Stimulated activated CD4-positive, alpha-beta T cell treated with anti-CD3 and anti-CD28 coated beads, Interleukin-15, amount 100 ng/mL, for 24 hours (primary cell): Measurements from ENCODE around the gene TRAPPC5.
A peak's percentile ranks its signal among the peaks of the same experiment; 100 is the strongest.

Source experiments
- DNase-seq: peaks from one replicate; pipeline ENCODE4 v3.0.0-alpha.2; 2020

Gene TRAPPC5

DNA sequence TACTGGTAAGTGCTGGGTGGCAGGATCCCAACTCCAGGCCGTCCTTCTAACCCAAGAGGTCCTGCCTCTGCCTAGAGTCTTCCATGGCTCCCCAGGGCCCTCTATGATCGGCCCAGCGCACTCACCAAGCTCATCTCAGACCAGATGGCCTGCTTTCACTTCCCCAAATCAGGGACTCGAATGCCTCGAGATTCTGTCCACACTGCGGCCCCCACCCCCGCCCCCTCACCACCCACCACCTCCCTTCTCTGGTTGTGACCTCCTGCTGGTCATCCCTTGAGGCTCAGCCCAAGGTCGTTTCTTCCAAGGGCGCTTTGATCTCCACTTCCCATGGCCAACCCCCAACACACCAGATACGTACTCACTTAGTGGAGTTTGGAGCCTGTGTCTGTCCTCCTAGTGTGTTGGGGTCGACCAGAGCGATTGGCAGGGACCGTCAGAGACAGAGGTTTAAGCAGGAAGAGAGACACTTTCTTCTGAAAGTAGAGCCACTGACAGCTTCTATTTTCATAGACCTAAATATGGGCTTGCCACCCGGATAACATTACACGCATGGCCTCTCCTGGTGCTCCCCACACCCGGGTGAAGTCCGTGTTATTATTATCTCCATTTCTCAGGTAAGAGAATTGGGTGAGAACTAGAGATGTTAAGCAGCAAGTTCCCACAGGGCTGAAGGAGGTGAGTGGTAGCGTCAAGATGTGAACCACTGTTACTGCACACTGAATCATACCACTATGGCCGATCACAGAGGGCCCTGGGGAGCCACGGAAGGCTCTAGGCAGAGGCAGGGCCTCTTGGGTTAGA lies 21.2 kb downstream of the TRAPPC5 start, which contains the start of gene FCER2:
Gene FCER2, minus strand, starts transcription at position 478 of the 804 bp plus-strand sequence. CDS start 2,371 bp downstream, outside the sequence.
- no peak for DNase-seq

DNA sequence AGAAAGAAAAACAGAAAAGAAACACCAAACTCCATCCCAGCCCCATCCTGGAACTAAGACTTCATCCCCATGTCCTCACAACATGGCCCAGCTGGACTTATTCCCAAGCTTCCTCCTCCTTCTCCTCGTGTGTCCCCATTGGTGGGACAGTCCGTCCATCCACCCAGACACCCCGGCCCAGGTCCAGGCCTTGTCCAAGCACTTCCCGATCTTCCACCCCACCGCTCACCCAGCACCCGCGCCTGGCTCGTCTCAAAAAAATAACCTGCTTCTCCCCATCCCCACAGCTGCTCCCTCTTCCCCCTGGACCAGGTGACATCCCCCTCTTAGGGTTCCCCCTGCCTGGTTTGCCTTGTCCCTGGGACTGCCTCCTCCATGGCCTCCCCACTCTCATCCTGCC lies 22.7 kb downstream of the TRAPPC5 start:
- DNase-seq = no peak

DNA sequence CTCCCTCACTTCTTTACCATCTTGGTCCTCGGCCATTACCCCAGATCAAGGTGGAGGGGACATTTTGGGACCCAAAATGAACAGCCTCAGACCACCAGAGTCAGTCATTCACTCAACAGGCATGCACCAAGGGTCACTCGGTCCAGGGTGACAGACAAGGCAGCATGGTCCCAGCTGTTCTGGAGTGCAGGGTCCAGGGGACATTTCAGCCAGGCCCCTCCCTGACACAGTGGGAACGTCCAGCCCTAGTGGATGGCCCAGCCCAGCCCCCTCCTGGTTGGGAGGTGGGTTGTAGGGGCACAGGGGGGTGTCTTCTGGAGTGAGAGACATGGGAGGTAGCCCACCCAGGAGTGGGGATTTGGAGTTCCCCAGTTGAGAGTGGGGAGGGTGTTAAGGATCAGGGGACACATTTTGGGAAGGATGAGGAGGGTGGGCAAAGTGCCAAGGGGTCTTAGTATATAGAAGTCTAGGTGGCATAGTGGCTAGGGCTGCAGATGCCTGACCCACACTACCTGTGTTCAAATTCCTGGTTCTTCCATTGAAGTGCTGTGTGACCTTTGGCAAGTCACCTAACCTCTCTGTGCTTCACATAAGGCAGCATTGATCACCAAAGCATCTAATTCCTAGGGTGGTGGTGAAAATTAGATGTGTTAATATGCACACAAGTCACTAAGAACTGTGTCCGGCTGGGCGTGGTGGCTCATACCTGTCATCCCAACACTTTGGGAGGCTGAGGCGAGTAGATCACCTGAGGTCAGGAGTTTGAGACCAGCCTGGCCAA lies 23.8 kb downstream of the TRAPPC5 start:
- no peak for DNase-seq

DNA sequence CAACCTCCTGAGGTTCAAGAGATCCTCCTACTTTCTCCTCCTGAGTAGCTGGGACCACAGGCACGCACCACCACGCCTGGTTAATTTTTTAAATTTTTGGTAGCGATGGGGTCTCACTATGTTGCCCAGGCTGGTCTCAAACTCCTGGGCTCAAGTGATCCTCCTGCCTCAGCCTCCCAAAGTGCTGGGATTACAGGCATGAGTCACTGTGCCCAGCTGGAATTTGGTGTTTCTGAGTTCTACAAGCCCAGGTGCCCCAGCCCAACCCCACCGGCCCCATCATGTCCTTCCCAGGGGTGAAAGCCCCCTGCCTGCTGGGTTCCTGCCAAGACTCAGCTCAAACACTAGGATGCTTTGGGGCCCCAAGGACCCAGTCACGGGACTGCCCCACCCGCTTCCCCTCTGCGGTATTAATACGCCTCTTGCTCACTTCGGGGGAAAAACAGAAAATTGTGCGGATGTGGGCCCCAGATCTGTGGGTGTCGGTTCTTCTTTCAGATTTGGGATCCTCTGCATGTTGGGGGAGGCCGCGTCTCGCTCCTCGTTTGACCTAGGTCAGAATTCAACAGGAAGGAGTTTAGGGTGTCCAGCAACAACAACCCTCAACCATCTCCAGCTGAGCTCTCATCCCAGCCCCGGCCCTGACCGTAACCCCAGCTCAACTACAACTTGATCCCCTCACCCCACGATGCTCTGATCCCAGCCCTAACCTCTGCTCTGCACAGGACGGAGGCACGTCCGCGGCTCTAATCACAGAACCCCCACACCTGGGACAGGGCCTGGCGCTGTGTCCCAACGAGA lies 25.0 kb downstream of the TRAPPC5 start:
- DNase-seq = peak; percentile 86

- no peak for DNase-seq
These were observed 25.7 kb downstream of the TRAPPC5 start for GRCh38 chr19:7706188-7706954.

DNA sequence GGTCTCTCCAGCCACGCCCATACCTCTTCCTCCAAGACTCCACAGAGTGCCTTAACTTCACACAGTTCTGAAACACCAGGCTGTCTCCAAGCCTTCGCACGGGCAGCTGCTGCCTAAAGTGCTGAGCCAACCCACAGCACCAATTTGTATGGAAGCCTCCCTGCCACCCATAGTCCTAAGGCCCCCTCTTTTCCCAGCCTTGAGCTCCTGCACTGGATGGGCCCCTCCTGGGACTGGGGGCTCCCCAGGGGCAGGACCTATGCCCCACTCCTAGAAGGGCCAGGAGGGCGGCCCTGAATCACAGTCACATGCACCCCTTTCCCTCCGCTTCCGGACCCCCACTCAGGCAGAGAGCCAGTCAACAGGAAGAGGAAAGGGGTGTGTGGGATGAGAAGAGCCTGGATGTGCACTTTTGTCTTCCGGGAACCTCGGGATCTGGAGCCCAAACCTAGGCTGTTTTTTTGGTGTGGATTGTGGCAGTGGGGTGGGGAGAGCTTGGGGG lies 26.4 kb downstream of the TRAPPC5 start:
- no peak for DNase-seq

DNA sequence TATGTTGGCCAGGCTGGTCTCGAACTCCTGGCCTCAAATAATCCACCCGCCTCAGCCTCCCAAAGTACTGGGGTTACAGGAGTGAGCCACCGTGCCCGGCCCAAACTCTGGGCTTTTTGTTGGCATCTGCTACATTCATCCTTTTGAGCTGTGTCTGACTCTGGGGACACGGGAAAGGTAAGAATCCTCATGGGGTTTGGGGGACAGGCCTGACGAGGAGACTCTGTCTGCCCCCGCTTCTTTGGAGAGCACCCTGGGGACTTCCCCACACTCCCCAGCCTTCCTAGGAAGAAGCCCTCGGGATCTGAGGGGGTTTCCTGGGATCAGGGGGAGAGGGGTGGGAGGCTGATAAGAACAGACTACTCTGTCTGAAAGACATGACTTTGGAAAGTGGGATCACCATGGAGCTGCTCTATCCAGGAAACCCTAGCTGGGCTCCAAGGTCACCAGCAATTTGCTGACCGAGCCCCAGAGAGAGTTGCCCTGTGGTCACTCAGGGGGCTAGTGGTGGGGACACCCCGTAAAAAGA lies 29.4 kb downstream of the TRAPPC5 start:
- no peak for DNase-seq

DNA sequence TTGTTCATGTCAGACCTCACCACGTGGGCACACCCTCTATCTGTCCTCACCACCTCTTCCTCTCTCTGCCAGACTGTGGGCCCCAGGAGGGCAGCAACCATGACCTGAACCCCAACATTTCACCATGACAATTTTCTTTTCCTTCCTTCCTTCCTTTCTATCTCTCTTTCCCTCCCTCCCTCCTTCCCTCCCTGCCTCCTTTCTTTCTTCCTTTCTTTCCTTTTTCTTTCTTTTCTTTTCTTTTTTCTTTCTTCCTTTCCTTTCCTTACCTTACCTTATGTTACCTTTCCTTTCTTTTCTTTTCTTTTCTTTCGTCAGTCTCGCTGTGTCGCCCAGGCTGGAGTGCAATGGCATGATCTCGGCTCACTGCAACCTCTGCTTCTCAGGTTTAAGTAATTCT lies 30.0 kb downstream of the TRAPPC5 start:
- DNase-seq = no peak

DNA sequence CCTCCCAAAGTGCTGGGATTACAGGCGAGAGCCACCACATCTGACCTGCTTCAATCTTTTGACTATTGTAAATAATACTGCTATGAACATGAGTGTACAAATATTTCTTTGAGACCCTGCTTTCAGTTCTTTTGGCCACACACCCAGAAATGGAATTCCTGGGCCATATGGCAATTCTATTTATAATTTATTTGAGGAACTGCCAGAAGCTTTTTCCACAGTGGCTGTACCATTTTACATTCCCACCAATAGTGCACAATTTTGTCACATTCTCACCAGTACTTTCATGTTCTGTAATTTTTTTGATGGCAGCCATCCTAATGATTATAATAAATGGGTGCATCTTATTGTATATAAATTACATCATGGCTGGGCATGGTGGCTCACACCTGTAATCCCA lies 35.0 kb downstream of the TRAPPC5 start:
- no peak for DNase-seq

GRCh38 chr19:7716762-7717161 lies 36.1 kb downstream of the TRAPPC5 start:
- no peak for DNase-seq

- DNase-seq = no peak
These were observed 38.0 kb downstream of the TRAPPC5 start for GRCh38 chr19:7718668-7719067.

DNA sequence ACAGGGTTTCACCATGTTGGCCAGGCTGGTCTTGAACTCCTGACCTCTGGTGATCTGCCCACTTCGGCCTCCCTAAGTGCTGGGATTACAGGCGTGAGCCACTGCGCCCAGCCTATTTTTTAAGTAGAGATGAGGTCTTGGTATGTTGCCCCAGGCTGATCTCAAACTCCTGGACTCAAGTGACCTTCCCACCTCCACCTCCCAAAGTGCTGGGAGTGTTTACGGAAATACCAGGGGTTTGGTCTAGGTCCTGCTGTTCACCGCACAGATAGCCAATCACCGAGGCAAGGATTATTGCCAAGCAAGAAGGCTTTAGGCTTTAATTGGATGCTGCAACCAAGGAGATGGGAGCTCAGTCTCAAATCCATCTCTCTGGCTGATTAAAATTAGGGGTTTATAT lies 39.7 kb downstream of the TRAPPC5 start:
- no peak for DNase-seq

- no peak for DNase-seq
These were observed 41.6 kb downstream of the TRAPPC5 start for GRCh38 chr19:7722231-7722651.

DNA sequence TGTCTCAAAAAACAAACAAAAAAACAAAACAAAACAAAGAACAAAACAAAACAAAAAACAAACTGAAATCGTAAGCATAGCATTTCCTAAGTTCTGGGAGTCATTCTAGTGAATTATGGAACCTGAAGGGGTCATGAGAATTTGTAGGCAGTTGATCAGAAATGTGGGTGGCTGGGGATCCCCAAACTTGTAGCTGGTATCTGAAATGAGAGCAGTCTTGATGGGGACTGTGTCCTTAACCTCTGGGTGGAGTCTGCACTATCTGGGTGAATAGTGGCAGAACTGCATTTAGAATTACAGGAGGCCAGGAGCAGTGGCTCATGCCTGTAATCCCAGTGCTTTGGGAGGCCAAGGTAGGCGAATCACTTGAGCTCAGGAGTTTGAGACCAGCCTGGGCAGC lies 45.2 kb downstream of the TRAPPC5 start:
- DNase-seq = no peak

DNA sequence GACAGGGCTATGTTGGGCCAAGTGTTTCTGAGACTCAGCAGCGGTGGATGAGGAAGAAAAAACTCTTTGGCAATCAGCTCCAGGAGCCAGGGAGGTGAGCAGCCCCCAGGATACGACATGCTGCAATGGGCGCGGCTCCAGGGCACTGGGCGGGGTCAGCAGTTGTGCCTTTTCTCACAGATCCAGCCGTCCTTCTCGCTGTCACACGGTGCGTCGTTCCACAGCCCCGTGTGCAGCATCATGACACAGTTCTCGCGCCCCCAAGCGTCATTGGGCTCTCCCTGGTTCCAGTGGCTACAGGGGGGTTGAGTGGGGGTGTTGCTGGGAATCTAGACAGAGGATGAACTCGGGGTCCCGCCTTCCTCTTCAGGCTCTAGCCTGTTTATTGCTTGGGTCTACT lies 48.6 kb downstream of the TRAPPC5 start:
- peak; percentile 17 for DNase-seq

- no peak for DNase-seq
These were observed 49.2 kb downstream of the TRAPPC5 start for GRCh38 chr19:7729831-7730285.

- no peak for DNase-seq
These were observed 49.9 kb downstream of the TRAPPC5 start for GRCh38 chr19:7730286-7731217.

- DNase-seq = no peak
These were observed 50.6 kb downstream of the TRAPPC5 start for GRCh38 chr19:7731218-7731595.

DNA sequence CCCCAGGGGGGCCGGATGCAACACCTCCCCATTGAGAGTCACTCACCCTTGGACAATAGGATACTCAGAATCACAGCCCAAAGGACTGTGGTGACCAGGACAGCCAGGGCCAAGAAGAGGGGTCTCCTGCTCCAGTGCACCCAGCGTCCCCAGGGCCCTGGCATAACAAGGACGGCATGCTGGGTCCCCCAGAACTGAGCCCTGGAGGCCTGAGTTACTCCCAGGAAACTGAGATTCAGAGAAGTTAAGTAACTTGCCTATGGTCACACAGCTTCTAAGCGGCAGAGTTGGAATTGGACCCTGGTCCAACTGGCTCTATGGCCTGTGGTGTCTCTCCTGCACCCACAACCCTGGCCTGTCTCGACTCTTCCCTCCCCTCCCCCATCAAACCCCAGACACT lies 51.0 kb downstream of the TRAPPC5 start:
- no peak for DNase-seq

DNA sequence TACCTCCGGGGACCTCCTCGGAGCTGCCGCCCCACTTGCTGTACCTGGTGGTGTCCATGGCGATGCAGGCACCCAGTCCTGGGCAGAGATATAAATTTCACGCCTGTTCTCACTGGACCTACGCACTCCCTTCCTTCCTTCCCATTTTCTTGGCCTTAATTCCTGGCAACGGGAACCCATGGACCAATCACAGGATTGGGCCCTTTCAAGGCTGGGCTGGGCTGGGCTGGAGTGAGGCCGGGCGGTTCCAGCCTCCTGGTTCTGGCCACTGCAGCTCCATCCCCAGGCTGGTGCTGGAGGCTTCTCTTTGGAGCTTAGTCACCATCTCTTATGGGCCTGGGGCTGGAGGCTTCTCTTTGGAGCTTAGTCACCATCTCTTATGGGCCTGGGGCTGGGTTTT lies 51.4 kb downstream of the TRAPPC5 start, which contains the start of gene CLEC4G:
Gene CLEC4G, minus strand, starts transcription at position 66 of the 400 bp plus-strand sequence. Its CDS starts 8 bp downstream, at position 58.
- no peak for DNase-seq

GRCh38 chr19:7733376-7733775 lies 52.7 kb downstream of the TRAPPC5 start:
- no peak for DNase-seq
